ENCODE data around the gene TSPAN32.
A peak's percentile ranks its signal among the peaks of the same experiment; 100 is the strongest.
"Not testable (repeated sequence)": the region's sequence is repeated elsewhere in the genome, so short reads cannot be mapped to it uniquely, and the experiment has no call there.

Gene TSPAN32

DNA sequence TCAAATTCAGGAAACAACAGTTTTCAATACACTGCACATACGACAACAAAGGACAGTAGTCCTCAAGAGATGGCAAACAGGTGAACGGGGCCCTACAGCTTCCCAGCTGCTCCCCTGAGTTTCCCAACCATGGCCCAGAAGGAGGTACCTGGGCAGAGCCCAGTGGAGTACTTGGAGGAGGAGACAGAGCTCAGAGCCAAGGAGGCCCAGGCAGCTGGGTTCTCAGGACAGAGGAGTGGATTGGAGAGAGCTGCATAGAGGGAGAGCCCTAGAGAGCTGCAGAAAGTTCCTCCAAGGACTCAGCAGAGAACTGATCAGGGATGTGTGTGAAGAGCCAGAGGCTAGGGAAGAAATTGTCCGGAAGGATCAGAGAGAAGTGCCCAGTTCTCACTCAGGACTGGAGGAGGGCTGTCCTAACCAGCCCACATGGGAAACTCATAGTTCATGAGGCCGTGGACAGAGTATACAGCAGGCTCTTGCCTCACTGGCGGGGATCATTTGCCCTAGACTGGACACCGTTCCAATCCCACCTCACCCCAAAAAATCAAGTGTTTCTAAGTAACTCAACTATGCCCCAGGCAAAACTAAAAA is 23.8 kb upstream of the TSPAN32 start:
- Histone ChIP-seq H2AFZ (ENCODE audit: low read length) (no peak overlapping the region), H3K36me3 (replicated peaks in 1 of 2; ENCODE audit: control insufficient read depth in 2 of 2, insufficient read depth in 2 of 2, low read length in 2 of 2) (no peaks in the 10 kb centered on the region), H2BK5ac (ENCODE audit: low read length) (no peak overlapping the region), H3K9ac (ENCODE audit: low read depth, low read length, poor library complexity) (no peak overlapping the region), H3K18ac (ENCODE audit: low read length) (peak overlapping the region; percentile 1), H3K23ac (ENCODE audit: low read depth, low read length, poor library complexity) (no peak overlapping the region), H2BK15ac (ENCODE audit: low read length) (no peak overlapping the region), H3K27me3 (ENCODE audit: control insufficient read depth in 3 of 3, insufficient read depth in 3 of 3, low read depth in 1 of 3, low read length in 3 of 3) (peaks cover 0 to 30% (median 16%) of the 10 kb centered on the region in 3 experiments), H4K8ac (ENCODE audit: low read depth, low read length) (no peak overlapping the region), H2AK5ac (ENCODE audit: low read depth, low read length) (no peak overlapping the region), H3K79me1 (ENCODE audit: low read depth, low read length) (no peaks in the 10 kb centered on the region), H3K14ac (ENCODE audit: low read length) (no peak overlapping the region), H4K91ac (ENCODE audit: low read depth, low read length, poor library complexity) (no peak overlapping the region), H3K27ac (replicated peaks; ENCODE audit: low read length) (no peak overlapping the region), H3K4me1 (ENCODE audit: control insufficient read depth in 2 of 2, insufficient read depth in 1 of 2, low read depth in 1 of 2, low read length in 2 of 2) (no peaks in the 10 kb centered on the region), H2BK120ac (ENCODE audit: low read depth, low read length) (no peak overlapping the region), H3K9me3 (replicated peaks in 1 of 2; ENCODE audit: control insufficient read depth in 2 of 2, insufficient read depth in 1 of 2, low read depth in 1 of 2, low read length in 2 of 2) (peaks cover 0 to 2% of the 10 kb centered on the region in 2 donors), H3K4me2 (ENCODE audit: insufficient read depth, low read length, poor library complexity, severe bottlenecking) (no peak overlapping the region), H3K4ac (ENCODE audit: low read length) (no peak overlapping the region), H2BK12ac (ENCODE audit: low read length) (no peak overlapping the region), H3K4me3 (ENCODE audit: low read length in 2 of 2) (no peak overlapping the region)
- no peak for DNase-seq (ENCODE audit: low spot score)
- WGBS, 2 donors (ENCODE audit: extremely low coverage in 2 of 2, insufficient read length in 2 of 2, insufficient replicate concordance in 1 of 2), result no CpG with 5 or more reads among the region's 6 CpGs

GRCh38 chr11:2280208-2280607 is 21.6 kb upstream of the TSPAN32 start:
- no peak overlapping the region for H3K9ac ChIP-seq (ENCODE audit: low read depth, low read length, poor library complexity)
- H4K8ac ChIP-seq (ENCODE audit: low read depth, low read length), result no peak overlapping the region
- DNase-seq (ENCODE audit: low spot score), result no peak
- no peak overlapping the region for H4K91ac ChIP-seq (ENCODE audit: low read depth, low read length, poor library complexity)
- peaks cover 0 to 2% of the 10 kb centered on the region in 2 donors for H3K9me3 ChIP-seq (replicated peaks in 1 of 2; ENCODE audit: control insufficient read depth in 2 of 2, insufficient read depth in 1 of 2, low read depth in 1 of 2, low read length in 2 of 2)
- no peak overlapping the region for H2BK5ac ChIP-seq (ENCODE audit: low read length)
- H3K79me1 ChIP-seq (ENCODE audit: low read depth, low read length), result no peaks in the 10 kb centered on the region
- no CpG with 5 or more reads among the region's 2 CpGs for WGBS, 2 donors (ENCODE audit: extremely low coverage in 2 of 2, insufficient read length in 2 of 2, insufficient replicate concordance in 1 of 2)
- H3K4me1 ChIP-seq (ENCODE audit: control insufficient read depth in 2 of 2, insufficient read depth in 1 of 2, low read depth in 1 of 2, low read length in 2 of 2), result no peaks in the 10 kb centered on the region
- no peak overlapping the region for H2AFZ ChIP-seq (ENCODE audit: low read length)
- H3K4ac ChIP-seq (ENCODE audit: low read length), result no peak overlapping the region
- no peak overlapping the region for H2BK12ac ChIP-seq (ENCODE audit: low read length)
- H3K4me2 ChIP-seq (ENCODE audit: insufficient read depth, low read length, poor library complexity, severe bottlenecking), result no peak overlapping the region
- peaks cover 0 to 14% (median under 1%) of the 10 kb centered on the region in 3 experiments for H3K27me3 ChIP-seq (ENCODE audit: control insufficient read depth in 3 of 3, insufficient read depth in 3 of 3, low read depth in 1 of 3, low read length in 3 of 3)
- H2BK120ac ChIP-seq (ENCODE audit: low read depth, low read length), result no peak overlapping the region
- no peak overlapping the region for H2AK5ac ChIP-seq (ENCODE audit: low read depth, low read length)
- no peak overlapping the region for H3K23ac ChIP-seq (ENCODE audit: low read depth, low read length, poor library complexity)
- no peak overlapping the region for H3K4me3 ChIP-seq (ENCODE audit: low read length in 2 of 2)
- H2BK15ac ChIP-seq (ENCODE audit: low read length), result no peak overlapping the region
- H3K14ac ChIP-seq (ENCODE audit: low read length), result no peak overlapping the region
- no peak overlapping the region for H3K18ac ChIP-seq (ENCODE audit: low read length)
- no peaks in the 10 kb centered on the region for H3K36me3 ChIP-seq (replicated peaks in 1 of 2; ENCODE audit: control insufficient read depth in 2 of 2, insufficient read depth in 2 of 2, low read length in 2 of 2)
- no peak overlapping the region for H3K27ac ChIP-seq (replicated peaks; ENCODE audit: low read length)

GRCh38 chr11:2286350-2286749 is 15.5 kb upstream of the TSPAN32 start:
- not testable (repeated sequence) for H3K27ac ChIP-seq (replicated peaks; ENCODE audit: low read length); DNase-seq (ENCODE audit: low spot score); H3K9me3 ChIP-seq (replicated peaks in 1 of 2; ENCODE audit: control insufficient read depth in 2 of 2, insufficient read depth in 1 of 2, low read depth in 1 of 2, low read length in 2 of 2); H3K14ac ChIP-seq (ENCODE audit: low read length); H3K9ac ChIP-seq (ENCODE audit: low read depth, low read length, poor library complexity); H3K4me3 ChIP-seq (ENCODE audit: low read length in 2 of 2); H3K18ac ChIP-seq (ENCODE audit: low read length); H2BK120ac ChIP-seq (ENCODE audit: low read depth, low read length); H4K8ac ChIP-seq (ENCODE audit: low read depth, low read length); H2BK12ac ChIP-seq (ENCODE audit: low read length); H4K91ac ChIP-seq (ENCODE audit: low read depth, low read length, poor library complexity); H2AFZ ChIP-seq (ENCODE audit: low read length); H2AK5ac ChIP-seq (ENCODE audit: low read depth, low read length); H3K79me1 ChIP-seq (ENCODE audit: low read depth, low read length); H3K4ac ChIP-seq (ENCODE audit: low read length); H3K36me3 ChIP-seq (replicated peaks in 1 of 2; ENCODE audit: control insufficient read depth in 2 of 2, insufficient read depth in 2 of 2, low read length in 2 of 2); H3K23ac ChIP-seq (ENCODE audit: low read depth, low read length, poor library complexity); H3K27me3 ChIP-seq (ENCODE audit: control insufficient read depth in 3 of 3, insufficient read depth in 3 of 3, low read depth in 1 of 3, low read length in 3 of 3); H2BK5ac ChIP-seq (ENCODE audit: low read length); H3K4me2 ChIP-seq (ENCODE audit: insufficient read depth, low read length, poor library complexity, severe bottlenecking); H3K4me1 ChIP-seq (ENCODE audit: control insufficient read depth in 2 of 2, insufficient read depth in 1 of 2, low read depth in 1 of 2, low read length in 2 of 2); H2BK15ac ChIP-seq (ENCODE audit: low read length)
- no CpG with 5 or more reads among the region's 13 CpGs for WGBS, 2 donors (ENCODE audit: extremely low coverage in 2 of 2, insufficient read length in 2 of 2, insufficient replicate concordance in 1 of 2)

DNA sequence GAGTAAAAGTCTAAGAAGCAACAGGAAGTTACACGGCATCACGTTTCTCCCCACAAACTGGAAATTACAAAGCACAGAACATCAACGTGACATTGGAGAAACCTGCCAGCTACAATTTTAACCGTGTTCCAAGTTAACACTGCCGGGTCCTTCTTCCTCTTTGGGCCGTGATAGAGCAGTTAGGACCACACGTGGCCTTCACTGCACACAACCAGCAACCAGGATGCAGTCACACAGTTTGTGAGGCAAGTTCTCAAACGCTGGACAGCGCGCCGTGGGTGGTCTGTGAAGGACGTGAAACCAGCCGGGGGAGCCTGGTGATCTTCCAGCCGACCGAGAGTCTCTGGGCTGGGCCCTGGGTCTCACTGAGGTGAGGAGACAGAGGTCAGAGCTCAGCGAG is 14.7 kb upstream of the TSPAN32 start:
- DNase-seq (ENCODE audit: low spot score), result no peak
- H3K79me1 ChIP-seq (ENCODE audit: low read depth, low read length), result peaks cover 2% of the 10 kb centered on the region
- H3K36me3 ChIP-seq (replicated peaks in 1 of 2; ENCODE audit: control insufficient read depth in 2 of 2, insufficient read depth in 2 of 2, low read length in 2 of 2), result no peaks in the 10 kb centered on the region
- no peak overlapping the region for H2BK5ac ChIP-seq (ENCODE audit: low read length)
- no peak overlapping the region for H3K23ac ChIP-seq (ENCODE audit: low read depth, low read length, poor library complexity)
- H3K4me3 ChIP-seq (ENCODE audit: low read length in 2 of 2), result no peak overlapping the region
- H3K9me3 ChIP-seq (replicated peaks in 1 of 2; ENCODE audit: control insufficient read depth in 2 of 2, insufficient read depth in 1 of 2, low read depth in 1 of 2, low read length in 2 of 2), result no peaks in the 10 kb centered on the region
- H2AK5ac ChIP-seq (ENCODE audit: low read depth, low read length), result no peak overlapping the region
- H3K4me2 ChIP-seq (ENCODE audit: insufficient read depth, low read length, poor library complexity, severe bottlenecking), result no peak overlapping the region
- H4K8ac ChIP-seq (ENCODE audit: low read depth, low read length), result no peak overlapping the region
- H2BK12ac ChIP-seq (ENCODE audit: low read length), result no peak overlapping the region
- H3K9ac ChIP-seq (ENCODE audit: low read depth, low read length, poor library complexity), result no peak overlapping the region
- H4K91ac ChIP-seq (ENCODE audit: low read depth, low read length, poor library complexity), result no peak overlapping the region
- WGBS, 2 donors (ENCODE audit: extremely low coverage in 2 of 2, insufficient read length in 2 of 2, insufficient replicate concordance in 1 of 2), result no CpG with 5 or more reads among the region's 16 CpGs
- no peak overlapping the region for H2BK120ac ChIP-seq (ENCODE audit: low read depth, low read length)
- H3K27ac ChIP-seq (replicated peaks; ENCODE audit: low read length), result no peak overlapping the region
- H2AFZ ChIP-seq (ENCODE audit: low read length), result peak overlapping the region; percentile 22
- H2BK15ac ChIP-seq (ENCODE audit: low read length), result no peak overlapping the region
- H3K4ac ChIP-seq (ENCODE audit: low read length), result no peak overlapping the region
- H3K27me3 ChIP-seq (ENCODE audit: control insufficient read depth in 3 of 3, insufficient read depth in 3 of 3, low read depth in 1 of 3, low read length in 3 of 3), result peaks cover 0 to 10% (median 2%) of the 10 kb centered on the region in 3 experiments
- H3K4me1 ChIP-seq (ENCODE audit: control insufficient read depth in 2 of 2, insufficient read depth in 1 of 2, low read depth in 1 of 2, low read length in 2 of 2), result peaks cover 0 to 10% of the 10 kb centered on the region in 2 donors
- no peak overlapping the region for H3K18ac ChIP-seq (ENCODE audit: low read length)
- no peak overlapping the region for H3K14ac ChIP-seq (ENCODE audit: low read length)
